ENCODE data around the gene STK24.

STK24 gene

DNA sequence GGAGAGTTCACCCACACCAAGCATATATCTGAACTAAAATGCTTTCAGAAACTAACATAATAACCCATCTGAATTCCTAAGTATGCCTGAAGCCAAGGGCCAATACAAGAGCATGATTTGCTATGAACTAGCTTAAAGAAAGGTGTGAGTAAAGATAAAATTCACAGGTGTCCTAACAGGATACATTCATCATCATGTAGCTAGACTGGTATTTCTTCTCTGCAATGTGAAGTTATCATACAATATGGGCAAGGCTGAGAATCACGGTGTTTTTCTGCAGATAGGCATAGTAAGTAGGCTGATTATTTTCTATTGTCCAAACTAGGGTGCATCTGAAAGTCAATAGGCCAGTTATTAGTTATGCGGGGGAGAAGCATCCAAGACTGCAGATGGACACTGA lies 63.1 kb downstream of the STK24 start:
- no peak for DNase-seq (ENCODE audit: low read depth in 1 of 2, low spot score in 1 of 2)

DNA sequence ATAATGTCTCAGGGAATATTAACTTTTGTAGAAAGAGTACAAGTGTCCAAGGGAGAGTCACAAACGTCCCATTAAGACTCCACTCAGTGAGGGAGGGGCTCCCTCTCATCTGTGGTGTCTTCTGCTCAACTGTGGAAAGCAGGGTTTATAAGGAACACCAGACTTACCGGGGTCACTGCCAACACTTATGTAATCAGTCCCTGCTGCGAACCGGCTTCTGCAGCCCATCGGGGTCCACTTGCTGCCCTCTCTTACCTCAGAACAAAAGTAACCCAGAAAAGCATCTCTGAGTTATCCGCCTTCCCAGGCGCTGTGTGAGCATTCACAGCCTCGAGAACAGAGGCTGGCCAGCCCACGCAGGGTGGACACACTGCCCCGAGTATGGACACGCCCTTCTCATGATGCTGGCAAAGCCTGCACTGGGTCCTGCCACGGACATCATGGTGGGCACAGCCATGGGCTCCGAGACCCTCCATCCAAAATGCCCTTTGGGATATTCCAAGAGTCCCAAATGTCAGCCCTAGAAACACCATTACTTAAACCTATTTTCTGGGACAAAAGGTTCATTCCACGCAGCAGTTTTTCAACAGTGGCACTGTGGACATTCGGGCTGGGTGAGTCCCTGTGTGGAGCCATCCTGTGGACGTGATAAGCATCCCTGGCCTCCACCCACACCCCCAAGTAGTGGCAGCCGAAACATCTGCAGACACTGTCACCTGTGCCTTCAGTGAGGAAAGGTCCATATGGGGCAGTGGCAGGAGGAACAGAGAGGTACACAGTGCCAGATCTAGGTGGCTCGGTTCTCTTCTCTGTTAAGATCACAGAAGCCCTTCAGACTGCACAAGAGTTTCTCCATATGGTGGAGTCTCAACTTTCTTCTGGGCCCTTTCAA lies 63.9 kb downstream of the STK24 start:
- no peak for DNase-seq (ENCODE audit: low read depth in 1 of 2, low spot score in 1 of 2)

DNA sequence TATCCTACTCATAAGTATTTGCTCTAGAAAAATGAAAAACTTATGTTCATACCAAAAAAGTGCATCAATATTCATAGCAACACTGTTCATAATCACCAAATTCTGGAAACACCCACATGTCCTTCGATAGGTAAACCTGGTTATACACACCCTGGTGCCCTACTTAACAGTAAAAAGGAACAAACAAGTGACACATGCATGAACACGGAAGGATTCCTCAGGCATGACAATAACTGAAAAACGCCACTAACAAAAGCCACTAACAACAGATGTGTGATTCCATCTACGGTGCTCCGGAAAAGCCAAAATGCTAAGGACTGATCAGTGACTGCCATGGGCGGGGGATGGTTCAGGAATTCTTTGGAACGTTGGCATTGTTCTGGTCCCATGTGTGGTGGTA lies 65.5 kb downstream of the STK24 start:
- no peak for DNase-seq (ENCODE audit: low read depth in 1 of 2, low spot score in 1 of 2)

DNA sequence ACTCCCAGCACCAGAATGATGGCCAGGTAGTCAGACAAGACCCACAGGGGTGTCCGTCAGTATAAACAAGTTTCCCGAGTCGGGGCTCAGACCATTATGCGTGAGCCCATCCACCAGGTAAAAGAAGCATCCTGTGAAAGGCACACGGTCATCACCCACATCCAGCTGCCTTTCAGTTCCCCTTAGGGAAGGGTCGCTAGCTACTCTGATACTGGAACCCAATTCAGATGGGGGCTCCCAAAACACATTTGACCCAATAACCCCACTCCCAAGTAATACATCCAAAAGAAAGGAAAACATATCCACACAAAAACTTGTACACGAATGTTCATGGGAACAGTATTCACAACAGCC lies 66.8 kb downstream of the STK24 start:
- no peak for DNase-seq (ENCODE audit: low read depth in 1 of 2, low spot score in 1 of 2)

DNA sequence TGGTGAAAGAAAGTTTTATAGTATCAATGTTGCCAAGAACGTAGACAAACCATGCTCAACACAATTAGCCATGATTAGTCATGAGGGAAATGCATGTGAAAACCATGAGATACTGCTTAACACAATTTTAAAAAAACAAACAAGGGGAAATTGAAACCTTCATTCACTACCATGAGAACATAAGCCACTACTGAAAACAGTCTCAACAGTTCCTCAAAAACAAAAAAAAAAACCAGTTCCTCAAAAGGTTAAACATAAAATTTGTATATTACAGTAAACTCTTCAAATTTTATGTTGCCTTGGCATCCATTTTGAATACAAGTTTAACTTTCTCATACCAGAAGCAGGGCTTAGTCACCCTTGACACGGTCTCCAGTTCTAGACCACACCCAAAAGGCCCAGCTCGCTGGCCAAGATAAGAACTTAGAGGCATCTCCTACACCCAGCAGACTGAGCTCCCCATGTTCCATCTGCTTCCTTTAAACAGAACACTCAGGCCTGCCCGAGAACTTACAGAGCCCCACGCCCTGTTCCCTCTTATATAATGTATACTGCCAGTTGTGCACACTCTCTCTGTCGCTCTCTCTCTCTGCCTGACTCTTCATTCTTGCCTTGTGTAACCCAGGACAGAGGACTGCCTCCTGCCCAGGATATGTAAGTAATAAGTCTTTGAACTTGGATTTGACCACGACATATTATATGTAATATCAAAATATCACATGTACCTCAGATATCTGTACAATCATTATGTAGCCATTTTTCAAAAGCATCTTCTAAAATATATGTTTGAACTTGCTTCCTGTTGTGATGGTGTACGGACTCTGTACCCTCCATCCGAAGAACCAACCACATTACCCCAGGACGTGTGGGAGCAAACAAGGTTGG lies 67.4 kb downstream of the STK24 start:
- no peak for DNase-seq (ENCODE audit: low read depth in 1 of 2, low spot score in 1 of 2)

DNA sequence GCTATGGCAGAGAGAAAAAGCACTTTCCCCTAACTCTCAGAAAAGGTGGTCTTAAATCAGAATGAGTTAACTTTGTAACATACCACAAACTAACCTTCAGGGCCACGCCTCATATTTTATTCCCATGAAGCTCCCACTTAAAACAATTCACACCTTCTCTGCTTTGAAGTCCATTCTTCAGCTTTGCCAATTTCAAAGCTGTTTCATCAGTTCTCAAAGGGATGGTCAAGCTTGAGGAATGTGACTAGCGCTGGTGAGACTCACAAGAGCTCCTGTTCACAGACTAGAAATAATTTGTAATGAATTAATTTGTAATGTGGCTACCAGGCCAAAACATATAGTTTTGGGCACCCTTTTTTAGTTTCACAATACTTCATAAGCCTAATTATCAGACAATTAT lies 68.2 kb downstream of the STK24 start:
- no peak for DNase-seq (ENCODE audit: low read depth in 1 of 2, low spot score in 1 of 2)

DNA sequence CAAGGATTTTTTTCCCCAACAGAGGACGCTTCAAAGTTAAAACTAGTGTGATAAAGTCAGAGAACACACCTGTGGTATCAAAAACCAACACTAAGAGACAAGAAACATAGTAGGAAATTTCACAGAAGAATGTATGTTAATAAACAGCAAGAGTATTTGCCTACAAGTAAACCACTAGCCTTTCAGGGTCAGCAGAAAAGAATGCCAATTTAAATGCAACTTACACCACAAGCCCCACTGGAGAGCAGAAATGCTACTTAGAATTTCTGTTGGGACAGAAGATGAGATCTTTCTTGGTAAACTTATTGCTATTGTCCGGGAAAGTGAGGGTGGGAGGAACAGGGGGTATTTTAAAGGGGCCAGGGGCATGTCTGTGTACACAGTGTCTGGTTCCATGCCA lies 68.6 kb downstream of the STK24 start:
- no peak for DNase-seq (ENCODE audit: low read depth in 1 of 2, low spot score in 1 of 2)

DNA sequence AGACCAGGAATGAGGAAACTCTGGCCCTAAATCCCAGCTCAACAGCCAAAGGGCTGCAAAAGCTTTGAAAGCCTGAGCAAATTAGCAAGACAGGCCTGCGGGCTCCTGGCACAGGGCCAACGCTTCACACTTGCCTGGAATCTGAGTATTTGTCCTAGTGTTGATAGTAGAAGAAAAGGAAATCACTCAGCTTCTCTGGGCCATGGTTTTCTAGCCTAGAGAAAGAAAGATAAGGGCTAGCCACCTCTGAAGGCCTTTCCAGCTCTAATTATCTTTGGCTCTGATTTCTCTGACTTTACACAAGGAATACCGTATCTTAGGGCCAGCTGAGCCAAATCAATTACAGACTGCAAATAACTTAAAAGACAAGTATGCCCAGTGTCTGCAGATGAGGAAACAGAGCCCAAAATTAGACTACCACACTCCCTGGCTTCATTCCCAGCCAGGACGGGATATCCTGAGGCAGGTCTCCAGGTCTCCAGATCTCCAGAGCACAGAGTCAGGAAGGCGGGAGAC lies 69.6 kb downstream of the STK24 start:
- no peak for DNase-seq (ENCODE audit: low read depth in 1 of 2, low spot score in 1 of 2)

DNA sequence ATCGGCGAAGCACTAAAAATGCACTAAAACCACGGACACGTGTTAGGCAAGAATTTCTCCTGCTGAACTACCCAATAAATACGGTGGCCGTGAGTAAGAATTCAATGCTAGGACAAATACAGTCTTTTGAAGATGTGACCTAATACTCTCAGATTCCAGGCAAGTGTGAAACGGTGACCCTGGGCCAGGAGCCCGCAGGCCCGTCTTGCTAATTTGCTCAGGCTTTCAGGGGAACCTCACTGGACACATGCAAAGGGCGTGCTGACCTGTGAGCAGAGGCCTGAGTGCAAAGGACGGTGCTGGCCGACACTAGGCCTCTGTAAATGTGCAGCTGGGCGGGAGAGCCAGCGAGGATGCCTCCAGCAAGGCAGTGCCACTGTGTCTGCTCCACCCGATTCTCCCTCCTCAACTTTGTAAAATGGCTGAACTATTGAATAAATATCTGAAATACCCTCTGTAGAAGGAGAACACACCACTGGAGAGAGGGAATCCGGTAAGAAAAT lies 70.1 kb downstream of the STK24 start:
- no peak for DNase-seq (ENCODE audit: low read depth in 1 of 2, low spot score in 1 of 2)

DNA sequence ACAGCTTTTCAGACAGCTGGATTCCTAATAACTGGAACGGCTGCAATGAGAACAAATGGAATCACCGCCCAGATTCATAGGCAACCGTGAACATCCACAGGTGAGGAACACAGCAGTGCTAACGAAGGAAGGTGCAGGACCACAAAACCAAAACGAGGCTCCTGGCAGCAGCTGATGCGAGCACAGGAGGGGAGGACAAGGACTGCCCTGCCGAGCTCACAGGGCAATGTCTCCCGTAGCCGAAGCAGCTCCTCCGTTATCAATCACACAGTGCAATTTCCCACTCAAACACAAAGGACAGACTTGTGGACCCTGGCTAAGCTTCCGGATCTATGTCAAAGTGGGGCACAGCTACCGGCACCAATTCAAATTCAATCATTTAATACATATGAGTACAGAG lies 70.6 kb downstream of the STK24 start:
- no peak for DNase-seq (ENCODE audit: low read depth in 1 of 2, low spot score in 1 of 2)

DNA sequence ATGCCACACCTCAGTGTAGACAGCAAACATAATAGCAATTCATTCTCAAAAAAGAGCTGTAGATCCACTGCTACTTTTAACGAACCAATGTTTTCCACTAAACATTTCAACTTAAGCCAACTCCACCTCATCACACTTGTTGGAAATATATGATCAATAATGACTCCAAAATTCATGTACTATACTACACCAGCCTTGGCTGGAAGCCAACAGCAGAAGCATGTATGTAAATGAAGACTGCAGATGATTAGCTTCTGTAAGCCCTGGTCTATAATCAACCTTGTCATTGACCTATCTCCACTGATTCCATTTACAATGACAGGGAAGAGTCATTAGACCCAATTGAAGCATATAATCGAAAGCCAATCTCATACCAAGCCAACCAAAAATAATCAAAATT lies 71.7 kb downstream of the STK24 start:
- DNase-seq (ENCODE audit: low read depth in 1 of 2, low spot score in 1 of 2), result no peak

DNA sequence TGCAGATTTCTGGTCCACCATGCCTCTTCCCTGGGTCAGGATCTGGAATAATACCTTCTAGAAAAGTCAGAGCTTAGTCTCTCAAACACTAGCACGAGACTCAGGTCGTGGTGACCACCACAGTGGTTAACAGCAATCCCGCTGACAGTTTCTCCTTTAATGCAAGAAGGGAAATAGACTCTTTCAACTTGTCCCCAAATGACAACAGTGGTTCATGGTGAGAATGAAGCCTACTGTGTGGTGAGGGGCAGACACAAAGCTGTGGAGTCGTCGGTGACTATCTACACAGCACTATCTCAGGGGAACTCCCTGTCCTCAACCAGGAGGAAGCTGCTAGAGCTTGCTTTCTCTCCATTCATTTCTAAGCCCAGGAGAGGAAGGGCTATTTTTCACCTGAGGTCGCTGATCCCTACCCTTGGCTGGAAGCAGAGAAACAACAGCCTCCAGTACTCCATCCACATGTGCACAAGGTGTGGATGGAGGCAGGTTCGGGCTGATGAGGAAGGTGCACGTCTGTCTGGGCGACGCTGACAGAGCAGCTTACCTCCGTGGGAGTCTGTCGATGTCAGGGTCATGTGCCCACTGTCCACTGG lies 72.4 kb downstream of the STK24 start:
- DNase-seq (ENCODE audit: low read depth in 1 of 2, low spot score in 1 of 2), result no peak

DNA sequence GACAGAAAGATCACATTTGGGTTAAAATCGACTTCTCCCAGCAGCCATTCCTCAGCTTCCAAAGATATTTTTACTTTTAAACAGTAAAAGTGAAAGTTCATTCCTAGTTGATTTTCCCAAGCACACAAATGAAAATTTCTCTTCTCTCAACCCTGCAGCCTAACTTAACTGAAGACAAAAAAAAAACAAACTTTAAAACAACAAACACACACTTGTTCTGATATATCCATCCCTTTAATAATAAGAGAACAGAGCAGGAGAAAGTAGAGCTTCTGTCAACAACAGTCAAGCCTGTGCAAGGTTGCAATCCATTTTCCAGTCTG lies 72.9 kb downstream of the STK24 start:
- DNase-seq (ENCODE audit: low read depth in 1 of 2, low spot score in 1 of 2), result no peak

DNA sequence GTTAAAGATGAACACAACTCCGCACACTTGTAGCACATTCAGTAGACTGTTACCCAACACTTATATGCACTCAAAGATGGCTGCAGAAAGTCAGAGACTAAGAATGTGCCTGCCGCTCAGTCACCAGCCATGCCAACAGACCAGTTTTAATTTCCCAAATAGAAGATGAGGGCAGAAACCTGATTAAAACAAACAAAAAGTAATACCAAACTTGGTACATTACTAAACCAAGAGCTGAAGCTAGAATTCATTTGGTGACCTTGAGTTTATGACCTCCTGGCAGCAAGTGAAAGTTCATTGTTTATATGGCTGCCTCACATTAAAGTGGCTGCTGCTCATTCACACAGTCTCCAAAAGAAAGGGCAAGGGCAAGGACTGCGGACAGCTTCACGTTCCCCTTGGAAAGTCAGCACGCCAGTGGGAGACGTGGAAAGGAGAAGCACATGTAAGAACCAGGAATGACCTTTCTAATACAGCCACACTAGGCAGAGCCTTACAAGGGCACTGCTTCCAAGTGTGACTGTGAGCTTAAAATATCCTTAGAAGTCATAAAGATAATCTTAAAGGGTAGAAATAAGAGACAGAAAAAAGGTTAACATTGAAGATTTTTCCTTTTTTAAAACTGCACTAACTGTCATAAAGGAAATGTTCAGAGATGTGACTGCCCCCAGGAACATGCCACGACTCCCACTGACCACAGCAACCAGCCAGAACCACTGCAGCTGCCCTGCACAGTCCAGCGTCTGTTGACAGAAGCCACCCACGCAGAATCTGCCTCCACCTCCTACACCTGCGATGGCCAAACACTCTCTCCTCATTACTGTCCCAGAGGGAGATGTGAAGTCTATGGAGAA lies 73.5 kb downstream of the STK24 start:
- DNase-seq (ENCODE audit: low read depth in 1 of 2, low spot score in 1 of 2), result no peak

DNA sequence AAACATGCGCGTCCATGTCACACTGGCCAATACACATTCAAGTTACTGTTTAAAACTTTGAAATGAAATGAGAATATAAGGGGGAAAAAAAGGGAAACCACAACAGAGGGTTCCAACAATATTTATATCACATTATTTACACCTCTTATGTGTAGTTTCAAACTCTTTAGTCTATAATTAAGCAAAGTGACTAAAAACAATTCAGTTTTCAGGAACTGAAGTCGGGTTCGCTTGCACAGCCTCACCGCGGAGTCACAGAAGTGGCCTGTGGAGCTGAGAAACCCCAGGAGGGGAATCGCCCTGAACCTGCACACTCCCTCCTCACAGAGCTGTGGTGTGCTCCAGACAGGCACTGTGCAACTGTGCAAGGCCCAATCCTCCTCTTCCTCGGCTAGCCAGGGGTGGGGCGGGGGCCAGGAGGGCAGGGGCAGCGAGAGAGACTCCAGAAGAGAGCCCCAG lies 75.9 kb downstream of the STK24 start:
- no peak for DNase-seq (ENCODE audit: low read depth in 1 of 2, low spot score in 1 of 2)

DNA sequence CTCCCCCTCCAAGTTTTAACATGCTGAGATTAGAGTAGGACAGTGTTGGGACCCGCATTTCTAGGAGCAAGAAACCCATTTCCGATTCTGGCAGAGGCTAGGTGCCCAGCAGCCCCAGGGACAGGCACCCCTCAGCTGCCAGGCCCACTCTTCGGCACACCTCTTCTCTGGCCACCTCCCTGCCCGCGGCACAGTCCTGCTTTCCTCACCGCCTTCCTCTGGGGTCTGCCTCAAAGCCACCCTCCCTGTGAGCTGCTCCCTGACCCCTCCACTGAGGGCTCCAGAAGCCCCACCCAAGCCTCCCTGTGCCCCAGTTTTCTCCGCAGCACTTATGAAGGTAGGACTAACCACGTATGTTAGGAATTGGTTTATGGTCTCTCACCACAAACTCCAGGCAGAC lies 79.9 kb downstream of the STK24 start:
- DNase-seq (ENCODE audit: low read depth in 1 of 2, low spot score in 1 of 2), result no peak

DNA sequence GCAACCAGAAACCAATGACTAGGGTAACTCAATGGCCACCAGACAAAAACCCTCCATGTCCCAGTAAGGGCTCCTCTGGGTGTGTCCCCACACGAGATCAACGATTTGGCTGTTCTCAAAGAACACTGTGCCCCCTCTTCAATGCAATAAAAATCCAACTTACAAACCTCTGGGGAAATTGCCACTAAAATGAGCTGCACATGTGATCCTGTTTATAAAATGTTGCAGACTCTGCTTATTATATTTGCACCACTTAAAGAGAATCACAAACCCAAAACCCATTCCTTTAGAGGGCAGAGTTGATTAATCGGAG lies 80.5 kb downstream of the STK24 start:
- DNase-seq (ENCODE audit: low read depth in 1 of 2, low spot score in 1 of 2), result no peak

DNA sequence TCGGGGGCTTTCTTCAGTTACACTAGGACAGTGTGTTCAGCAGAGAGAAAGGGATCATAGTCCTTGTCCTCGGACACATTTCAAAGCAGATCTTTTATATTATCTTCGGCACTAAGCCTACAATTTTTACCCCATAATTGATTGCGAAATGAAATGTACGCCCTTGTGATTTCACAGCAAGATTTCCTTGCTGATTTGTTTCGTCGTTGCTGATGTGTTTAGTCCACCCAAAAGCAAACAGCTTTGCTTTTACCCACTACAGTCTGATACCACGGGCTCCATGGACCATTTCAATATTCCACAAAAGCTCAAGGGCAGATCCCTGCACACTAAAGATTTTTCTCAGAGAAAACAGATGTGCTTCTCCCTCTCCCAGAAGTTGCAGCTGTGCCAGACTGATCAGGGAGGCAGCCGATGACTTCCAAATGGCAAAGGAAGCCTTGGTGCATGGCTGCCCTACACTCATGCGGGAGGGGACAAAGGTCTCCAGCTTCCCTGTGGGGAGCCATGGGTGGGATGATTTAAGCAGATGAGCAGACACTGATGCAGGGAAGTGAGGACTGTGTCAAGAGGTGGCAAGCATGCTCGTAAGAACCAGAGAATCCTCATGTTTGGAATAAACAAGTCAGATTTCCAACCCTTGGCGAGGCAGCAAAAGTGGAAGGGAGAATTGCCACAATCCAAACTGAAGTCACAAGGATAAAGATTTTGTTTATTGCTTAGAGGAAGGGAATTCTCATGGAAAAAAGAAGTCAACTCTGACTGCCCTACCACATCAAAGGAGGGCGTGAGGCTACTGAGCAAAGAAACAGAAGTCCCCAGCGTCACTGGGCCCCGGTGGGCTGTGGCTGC lies 81.1 kb downstream of the STK24 start:
- DNase-seq (ENCODE audit: low read depth in 1 of 2, low spot score in 1 of 2), result no peak

DNA sequence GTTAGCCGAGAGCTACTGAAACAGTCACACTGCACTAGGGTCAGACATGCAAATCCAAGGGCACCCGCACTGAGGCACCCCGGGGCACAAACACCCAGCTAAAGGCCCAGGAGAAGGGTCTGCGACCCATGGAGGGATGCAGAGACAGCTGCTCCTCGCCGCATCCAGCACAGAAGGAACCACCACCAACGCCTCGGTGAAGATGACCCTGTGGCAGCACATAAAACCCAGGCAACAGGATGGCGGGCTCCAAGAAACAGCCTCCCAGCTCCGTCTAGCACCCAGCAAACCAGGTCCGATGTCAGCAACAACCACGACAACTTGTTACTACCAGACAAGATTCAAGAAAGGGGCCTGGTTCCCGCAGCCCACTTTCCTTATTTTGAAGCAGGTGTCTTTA lies 82.1 kb downstream of the STK24 start:
- no peak for DNase-seq (ENCODE audit: low read depth in 1 of 2, low spot score in 1 of 2)
